Superior temporal gyrus (tissue), 1 donor: ENCODE data around the gene TBC1D20.
"Not testable (repeated sequence)": the region's sequence is repeated elsewhere in the genome, so short reads cannot be mapped to it uniquely, and the experiment has no call there.

Experiments
- DNase-seq: peaks from one replicate; pipeline ENCODE4 v3.0.0-alpha.2; 2016; ENCODE audit errors: extremely low spot score

Gene TBC1D20

DNA sequence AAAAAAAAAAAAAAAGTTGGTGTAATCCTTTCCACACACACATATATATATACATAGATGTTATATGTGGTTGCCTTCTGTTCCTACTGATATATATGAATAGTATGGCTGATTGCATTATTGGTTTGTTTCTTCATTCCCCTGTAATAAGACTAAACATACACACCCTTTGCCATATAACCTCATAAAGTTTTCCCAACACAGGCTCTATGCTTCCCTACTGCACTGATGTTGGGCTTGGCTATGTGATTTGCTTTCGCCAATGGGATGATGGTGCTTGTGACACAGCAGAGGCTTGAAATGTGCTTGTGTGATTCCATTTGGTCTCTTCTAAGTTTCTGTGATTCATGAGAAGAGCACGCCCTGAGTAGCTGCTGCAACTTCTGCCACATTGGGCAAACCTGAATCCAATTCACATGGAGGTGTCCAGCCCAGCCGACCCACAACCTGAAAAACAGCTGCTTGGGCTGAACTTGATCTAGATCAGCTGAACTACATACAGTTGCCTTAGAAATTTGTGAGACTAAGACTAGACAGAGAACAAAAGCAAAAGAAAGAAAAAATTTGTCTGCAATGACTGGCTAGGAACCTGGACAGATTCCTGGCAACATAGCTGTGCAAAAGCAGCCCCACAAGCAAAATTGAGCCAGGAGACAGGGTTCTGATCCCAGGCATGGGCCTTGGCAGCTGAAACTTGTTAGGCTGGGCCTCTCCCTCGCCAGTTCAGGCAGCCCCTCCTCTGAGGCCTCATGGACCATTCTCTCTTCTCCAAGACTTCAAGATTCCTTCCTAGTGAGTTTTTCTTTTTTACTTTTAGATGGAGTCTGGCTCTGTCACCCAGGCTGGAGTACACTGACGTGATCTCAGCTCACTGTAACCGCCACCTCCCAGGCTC is 13.4 kb upstream of the TBC1D20 start:
- DNase-seq, result no peak

DNA sequence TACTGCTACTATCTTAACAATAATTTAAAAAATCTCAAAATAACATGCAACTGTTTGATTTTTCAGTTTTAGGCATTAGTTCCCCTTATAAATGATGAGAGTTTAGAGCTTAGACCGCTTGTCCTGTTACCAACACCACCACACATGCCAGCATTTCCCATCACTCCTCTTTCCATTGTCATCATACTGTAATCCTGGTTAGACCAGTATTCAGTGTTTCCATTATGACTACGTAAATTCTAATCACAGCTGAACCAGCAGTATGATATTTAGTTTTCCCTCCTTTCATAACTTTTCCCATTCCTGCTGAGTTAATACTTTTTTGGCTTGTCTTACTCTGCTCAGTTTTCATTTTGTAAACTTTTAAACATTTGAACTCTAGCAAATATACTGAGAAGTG is 12.2 kb upstream of the TBC1D20 start:
- no peak for DNase-seq

DNA sequence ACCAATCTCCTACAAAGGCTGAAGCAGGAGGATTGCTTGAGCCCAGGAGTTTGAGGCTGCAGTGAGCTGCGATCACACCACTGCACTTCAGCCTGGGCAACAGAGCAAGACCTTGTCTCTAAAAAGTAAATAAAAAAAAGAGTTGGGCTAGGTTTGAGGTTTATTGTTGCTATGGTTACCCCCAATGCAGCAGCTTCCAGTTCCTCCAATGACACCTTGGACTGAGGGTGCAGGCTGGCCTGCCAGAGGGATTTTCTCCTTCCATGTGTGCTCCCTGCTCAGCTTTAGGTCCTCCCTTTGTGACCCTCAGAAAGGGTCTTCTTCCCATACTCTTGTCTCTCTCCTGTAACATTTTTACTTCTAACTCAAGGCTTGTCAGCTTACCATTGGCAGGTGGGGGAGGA is 10.6 kb upstream of the TBC1D20 start:
- DNase-seq, result no peak

DNA sequence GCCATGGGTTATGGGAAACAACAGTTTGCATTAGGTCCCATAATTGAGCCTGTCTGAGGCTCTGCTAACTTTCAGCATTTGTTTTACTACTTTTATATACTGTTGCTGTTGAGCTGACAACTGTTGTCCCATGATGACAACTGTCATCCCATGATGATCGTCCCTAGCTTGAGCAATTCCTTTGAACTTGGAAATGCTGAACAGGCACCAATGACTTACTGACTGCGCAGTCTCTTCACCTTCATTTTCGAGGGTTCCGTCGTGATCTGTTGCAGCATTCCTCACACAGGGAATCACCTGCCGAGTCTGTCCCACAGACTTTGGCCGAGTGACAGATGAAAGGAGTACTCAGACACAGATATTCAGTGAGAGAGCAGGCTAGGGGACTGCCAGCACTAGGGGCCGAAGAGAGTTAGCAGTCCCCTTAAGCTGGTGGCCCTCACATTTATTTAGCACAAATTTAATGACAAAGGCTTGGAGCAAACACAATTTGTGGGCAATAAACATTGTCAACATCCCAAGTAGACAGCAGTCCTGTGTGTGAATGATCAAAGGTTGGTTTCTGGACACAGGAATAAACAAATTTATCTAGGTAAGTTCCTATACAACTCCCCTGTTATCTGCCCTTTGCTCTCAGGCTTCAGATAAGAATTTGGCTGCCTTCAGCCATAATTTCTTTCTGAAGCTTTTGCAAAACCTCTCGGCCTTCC is 10.0 kb upstream of the TBC1D20 start:
- no peak for DNase-seq

DNA sequence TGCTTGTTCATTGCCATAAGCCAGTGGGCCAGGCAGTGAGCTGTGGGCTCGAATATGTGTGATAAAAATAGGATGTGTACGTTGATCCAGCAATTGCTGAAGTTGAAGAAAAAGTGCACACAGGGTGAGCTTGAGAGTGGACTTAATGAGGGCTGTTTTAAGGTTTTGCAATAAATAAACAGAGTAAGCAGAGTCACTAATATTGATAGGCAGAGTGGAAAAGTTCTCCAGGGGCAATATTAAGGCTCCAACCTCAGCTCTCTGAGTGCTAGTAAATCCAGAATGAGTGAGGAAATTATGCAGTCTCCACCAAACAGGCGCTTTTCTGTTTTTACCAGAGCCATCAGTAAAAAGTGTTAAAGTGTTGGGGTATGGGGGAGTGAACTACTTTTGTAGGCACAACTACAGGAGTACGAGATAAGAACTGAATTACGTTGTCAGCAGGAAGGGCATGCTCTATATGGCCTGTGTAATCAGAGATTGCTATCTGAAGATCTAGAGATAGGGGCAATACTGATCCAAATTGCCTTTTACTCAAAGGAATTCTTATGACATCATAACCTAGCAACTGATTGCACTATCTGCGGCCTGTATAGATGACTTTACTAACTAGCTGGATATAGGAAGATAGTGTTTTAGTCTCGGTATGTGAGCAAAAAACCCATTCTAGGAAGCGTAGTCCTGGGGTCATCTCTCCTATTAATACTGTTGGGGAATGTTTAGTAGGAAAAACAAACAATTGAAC is 7.6 kb upstream of the TBC1D20 start:
- no peak for DNase-seq

DNA sequence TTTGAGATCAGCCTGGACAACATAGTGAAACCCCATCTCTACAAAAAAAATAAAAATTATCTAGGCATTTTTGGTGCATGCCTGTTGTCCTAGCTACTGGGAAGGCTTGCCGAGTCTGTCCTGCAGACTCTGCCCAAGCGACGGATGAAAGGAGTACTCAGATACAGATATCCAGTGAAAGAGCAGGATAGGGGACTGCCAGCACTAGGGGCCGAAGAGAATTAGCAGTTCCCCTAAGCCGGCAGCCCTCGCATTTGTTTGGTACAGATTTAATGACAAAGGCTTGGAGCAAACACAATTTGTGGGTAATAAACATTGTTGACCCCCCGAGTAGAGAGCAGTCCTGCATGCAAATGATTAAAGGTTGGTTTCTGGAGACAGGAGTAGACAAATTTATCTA is 5.4 kb upstream of the TBC1D20 start:
- DNase-seq, result no peak

DNA sequence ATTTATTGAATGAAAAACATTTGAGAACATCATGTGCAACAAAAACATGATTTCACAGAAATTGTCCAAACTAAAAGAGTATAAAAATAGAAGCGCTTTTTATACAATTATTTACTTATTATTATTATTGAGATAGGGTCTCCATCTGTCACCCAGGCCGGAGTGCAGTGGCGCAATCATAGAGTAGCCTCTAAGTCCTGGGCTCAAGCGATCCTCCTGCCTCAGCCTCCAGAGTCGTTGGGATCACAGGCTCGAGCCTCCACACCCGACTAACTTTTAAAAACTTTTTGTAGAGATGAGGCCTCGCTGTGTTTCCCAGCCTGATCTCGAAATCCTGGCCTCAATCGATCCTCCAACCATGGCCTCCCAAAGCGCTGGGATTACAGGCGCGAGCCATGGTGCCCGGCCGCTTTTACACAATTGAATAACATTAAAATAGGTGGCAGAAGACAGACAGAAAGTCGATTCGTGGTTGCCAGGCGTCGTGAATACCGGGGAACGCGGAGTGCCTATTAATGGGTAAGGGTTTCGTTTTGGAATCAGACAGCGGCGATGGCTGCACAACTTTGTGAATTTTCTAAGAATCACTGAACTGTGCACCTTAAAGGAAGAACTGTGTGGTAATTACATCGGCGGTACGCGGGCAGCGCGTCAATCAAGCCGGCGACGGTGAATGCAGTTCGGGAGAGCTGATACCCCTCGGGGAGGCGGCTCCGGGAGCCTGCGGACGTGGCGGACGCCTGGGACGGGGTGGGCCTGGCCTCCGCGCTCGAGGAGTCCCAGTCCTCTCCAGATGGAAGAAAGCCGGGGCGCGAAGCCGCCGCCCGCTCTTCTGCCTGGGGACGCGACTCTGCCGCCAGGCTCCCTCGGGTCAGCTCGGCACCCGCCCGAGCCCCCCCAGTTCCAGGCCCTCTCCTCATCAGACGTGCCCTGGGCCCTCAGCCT is 807 bp downstream of the TBC1D20 start:
- DNase-seq, result no peak

DNA sequence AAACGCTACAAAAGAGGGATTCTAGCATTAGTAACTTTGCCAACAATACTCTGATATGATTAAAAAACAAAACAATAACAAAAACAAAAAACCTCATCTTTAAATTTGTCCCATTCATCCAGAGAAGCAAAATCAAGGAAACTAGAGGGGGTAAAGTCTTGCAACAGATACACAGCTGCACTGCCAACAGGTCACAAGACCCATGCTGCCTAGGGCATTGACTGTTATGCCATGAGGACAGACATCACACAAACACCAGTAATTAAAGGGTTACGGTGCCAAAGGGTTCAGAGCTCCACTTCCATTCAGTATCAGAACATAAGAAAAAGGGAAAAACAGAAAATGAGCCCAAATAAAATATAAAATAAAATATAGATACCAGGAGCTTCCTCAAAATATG is 1.6 kb downstream of the TBC1D20 start:
- no peak for DNase-seq

DNA sequence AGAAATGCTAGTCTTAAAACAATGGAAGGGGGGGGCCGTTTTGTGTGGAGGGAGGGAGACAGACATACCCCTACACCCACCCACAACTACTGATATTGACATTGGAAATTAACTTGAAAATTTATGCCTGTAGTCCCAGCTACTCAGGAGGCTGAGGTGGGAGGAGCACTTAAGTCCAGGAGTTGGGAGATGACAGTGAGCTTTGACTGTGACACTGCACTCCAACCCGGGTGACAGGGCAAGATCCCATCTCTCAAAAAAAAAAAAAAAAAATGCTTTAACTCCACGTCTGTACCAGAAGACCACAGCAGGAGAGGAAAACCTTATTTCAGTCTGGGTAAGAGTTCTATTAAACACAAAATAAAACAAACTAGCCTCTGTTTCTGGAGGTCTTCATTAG is 2.2 kb downstream of the TBC1D20 start:
- no peak for DNase-seq

DNA sequence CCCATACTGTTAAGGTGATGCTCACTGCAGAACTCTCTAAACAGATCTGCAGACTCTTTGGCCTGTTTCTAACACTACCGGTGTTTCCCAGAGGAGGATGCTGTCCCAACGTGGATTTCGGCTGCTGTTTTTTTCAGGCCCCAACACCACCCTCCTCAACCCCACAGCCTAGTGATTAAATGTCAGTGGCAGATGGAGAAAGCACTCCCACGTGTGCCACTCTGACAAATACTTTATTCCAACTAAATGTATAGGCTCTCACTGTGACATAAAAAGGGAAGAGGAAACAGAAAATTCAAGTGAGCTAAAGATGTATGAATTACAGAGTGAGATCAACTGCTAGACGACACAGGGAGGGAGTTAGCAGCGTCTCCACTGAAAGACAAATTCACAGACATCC is 3.6 kb downstream of the TBC1D20 start:
- DNase-seq, result no peak

DNA sequence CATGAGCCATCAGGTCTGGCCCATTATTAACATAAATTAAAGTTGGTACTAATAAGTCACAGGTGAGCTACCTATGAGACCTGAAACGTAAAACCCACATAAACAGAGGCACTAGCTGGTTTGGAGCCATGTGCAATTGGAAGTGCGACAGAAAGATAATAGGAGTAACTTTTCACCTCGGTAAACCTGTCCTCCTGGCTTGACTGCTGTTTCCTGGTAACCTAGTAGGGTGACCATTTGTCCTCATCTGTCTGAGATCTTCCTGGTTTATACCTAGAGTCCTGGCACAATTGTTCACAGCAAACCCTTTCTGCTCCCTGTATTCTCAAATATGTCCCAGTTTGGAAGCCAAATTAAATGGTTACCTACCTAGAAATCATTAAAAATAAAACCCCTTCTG is 7.4 kb downstream of the TBC1D20 start:
- no peak for DNase-seq

DNA sequence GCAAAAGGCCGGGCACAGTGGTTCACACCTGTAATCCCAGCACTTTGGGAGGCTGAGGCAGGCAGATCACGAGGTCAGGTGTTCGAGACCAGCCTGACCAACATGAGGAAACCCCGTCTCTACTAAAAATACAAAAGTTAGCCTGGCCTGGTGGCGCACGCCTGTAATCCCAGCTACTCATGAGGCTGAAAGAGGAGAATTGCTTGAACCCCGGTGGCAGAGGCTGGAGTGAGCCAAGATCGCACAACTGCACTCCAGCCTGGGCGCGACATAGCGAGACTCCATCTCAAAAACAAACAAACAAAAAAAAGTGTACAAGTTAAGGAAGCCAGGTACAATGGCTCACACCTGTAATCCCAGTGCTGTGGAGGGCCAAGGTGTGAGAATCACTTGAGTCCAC is 10.3 kb downstream of the TBC1D20 start:
- not testable (repeated sequence) for DNase-seq

DNA sequence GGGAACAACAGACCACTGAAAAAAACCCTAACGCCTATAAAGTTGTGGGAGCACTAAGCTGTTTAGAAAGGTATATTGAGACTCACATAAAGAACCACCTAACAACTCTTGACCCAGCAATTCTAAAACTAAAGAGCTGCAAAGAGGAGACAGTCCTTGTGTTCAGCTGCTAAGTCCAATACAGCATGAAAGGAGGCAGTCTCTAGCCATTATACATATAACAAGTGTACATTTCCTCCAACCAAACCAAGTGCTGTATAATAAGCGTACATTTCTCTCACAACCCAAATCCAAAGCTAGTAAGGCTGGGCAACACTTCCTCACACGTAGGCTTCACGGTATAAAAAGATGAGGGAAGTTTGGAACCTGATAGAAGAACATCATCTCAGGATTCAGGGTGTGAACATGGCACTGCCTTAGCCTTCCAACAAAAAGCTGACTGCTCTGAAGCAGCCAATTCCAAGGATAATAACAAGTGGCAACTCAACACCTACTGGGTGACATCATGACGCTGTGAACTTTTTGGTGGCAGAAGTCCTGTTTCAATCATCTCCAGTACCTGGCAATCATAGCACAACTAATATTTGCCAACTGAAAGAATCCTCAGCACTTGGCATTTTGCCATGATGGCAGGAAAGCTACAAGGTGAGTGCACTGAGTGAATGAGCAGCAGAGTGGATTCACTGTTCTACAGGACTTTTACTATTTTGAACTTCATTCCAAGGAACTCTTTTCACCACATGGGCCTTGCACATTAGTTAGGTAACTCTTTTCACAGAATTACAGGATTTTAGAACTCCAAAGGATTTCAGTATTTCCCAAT is 16.6 kb downstream of the TBC1D20 start:
- no peak for DNase-seq

DNA sequence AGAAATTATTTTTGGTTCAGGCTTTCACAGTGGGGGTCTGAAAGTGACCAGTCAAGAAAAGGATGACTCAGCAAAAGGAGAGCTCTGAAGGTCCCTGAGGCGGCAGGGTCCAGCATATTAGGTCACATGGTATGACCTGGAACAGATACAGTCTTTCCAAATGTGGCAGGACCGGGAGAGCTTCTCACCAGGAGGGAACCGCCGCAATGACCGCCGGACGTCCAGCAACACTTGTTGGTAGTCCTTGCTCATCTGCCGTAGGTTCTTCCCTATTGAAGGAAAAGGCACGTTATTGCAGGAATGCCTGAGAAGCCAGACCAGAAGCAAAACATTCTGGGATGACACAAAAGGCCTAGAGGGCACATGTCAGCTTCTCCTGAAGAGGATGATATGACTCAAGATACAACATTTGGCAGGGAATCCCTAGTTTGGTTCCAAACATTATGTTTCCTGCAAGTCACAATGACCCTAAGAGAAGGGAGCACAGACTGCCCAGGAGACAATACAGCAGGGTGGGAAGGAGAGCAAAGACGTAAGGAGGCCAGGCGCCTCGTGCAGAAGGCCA is 17.4 kb downstream of the TBC1D20 start:
- DNase-seq, result no peak

DNA sequence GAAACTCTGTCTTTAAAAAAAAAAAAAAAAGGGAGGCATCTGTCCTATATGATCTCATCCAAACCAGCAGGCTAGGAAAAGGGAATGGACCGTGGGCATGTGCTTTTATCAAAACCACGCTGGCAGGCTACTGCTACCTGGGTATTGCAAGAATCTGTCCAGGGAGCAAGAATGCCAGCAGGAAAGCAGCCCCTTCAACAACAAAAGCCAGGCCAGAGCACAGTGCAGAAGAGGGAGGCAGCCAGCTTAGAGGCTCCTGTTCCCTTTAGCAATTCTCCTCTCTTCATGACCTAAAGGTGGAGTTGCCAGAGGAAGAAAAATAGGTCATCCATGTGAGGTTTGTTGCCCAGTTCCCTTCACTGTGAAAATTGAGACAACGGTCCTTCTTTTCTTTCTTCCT is 18.2 kb downstream of the TBC1D20 start:
- DNase-seq, result no peak

DNA sequence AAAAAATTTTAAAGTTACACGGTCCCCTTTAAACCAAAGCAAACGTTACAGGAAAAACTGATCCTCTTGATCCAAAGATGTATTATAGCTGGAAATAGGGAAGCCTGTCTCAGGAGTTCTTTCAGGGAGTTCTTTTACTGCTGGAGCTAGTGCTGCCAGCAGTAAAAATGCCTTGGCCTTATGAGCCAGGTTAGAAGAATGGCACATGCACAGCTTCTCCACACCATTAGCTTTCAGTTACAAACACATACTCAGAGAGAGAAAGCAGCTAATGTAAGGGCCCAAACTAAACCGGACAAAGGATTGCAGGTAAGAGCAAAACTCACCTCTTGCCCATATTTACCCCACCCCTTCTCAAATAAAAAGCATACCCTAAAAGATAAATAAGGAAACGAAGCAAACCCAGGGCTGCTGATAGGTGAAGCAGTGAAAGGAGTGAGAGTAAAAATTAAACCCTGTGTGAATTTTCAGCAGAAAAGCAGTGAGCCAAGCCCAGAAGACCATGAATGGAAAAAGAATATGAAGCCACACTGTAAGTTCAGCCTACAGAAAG is 19.0 kb downstream of the TBC1D20 start:
- DNase-seq, result no peak

DNA sequence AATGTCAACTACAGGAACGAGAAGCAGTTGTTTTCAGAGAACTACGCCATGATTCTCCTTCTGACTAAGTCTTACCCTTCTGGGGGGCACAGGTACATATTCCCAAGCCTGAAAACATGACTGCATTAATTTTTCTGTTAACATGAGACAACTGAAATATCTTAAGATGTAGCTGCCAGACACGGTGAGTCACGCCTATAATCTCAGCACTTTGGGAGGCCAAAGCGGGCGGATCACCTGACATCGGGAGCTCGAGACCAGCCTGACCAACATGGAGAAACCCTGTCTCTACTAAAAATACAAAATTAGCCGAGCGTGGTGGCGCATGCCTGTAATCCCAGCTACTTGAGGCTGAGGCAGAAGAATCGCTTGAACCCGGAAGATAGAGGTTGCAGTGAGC is 21.7 kb downstream of the TBC1D20 start:
- DNase-seq, result no peak

DNA sequence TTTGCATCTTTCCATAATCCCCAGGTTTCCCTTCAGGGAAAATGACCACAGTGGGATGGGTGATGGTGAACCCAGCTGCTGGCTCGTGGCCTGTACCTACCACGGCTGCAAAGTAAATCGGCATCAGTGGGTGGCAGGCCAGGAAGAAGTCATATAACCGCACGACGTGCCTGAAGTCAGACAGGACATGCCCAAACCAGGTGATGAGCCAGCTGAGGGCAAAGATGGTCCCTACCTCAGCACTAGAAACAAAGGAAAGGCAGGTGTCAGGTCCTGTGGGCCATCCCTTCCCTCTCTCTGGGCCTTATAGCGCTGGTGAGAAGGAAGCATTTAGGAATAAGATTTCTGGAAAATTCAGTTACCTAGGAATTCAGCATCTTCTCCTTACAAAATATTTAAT is 22.2 kb downstream of the TBC1D20 start:
- DNase-seq, result no peak

DNA sequence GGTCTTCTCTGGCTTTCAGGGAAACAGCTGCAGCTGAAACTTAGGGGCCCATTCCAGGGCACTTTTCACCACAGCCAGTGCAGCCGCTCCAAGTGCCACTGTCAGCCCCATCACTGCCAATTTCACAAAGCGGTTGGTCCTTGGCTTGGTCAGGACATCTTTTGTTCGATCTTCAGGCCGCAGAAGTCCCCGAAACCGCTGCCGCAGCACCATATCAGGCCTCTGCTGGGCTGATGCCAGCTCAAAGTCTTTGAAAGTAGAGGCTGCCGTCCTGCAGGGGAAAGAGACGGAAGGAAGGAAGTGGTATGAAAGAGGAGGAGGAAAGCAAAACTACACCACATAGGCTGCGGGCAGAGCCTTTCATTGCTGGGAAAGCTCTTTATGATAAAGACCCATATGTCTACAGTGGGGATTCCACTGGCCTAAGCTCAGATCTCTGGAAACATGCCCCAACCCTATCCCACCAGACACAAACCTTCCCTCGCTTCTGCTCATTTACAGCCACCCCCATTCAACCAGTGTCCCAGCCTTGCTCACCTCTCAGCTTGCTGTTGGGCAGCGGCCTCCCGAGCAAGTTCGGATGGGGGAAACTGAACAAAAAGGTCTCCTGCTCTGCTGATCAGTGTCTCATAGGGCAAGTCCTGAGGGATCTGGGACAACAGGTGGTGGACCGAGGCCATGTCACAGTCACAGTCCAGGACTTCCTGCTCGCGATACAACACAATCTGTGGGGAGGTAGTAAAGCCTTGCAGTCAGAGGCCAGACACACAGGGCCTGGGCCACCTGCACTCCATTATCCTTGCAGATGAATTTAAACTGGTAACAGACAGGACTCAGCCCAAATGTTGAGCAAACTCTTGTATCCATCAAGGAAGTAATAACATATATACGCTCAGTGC is 23.5 kb downstream of the TBC1D20 start:
- DNase-seq, result no peak
